Ecto neural progenitor cell (in vitro differentiated cells): Measurements from ENCODE around the gene SELENOS.

Experiments used
- DNase-seq: peaks from one replicate; pipeline ENCODE4 v3.0.0-alpha.2; 2018; ENCODE audit warnings: low spot score

The SELENOS gene

DNA sequence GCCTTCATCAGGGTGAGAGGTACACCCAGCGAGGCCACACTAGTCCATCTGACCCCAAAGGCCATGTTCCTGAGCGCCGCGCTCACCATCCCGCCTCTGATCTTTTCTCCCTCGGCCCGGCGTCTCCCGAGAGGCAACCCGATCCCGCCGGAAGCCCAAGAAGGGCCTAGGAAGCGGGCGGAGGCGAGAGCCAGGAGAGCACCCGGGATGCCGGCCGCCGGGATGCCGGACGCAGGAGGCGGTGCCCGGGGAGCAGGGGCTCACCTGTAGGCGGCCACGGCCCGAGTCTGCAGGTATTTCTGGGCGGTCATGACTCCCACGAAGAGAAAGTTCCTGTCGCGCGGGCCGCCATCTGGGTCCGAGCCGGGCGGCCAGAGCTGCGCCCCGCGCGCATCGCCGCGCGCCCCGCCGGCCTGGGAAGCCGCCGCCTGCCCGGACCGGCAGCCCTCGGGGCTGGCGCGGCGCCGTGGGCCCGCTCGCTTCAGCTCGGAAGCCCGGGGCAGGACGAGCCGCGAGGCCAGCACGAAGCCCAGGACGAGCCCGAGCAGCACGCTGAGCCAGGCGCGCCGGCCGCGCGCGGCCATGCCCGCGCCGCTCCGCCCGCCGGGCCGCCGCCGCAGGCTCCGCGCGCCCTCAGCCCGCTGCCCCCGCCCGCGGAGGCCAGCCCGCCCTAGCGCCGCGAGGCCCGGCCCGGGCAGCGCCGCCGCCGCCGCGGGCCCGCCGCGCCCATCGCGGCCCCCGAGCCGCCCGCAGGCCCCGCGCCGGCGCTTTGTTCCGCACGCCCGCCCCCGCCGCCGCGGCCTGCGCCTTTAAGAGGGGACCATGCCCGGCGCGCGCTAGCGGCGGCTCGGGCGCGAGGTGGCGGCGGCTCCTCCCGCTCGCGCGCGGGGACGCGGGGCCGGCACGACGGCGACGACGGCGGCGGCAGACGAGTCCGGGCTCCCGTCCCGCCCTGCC lies 26.1 kb downstream of the SELENOS start:
- peak; percentile 71 for DNase-seq

DNA sequence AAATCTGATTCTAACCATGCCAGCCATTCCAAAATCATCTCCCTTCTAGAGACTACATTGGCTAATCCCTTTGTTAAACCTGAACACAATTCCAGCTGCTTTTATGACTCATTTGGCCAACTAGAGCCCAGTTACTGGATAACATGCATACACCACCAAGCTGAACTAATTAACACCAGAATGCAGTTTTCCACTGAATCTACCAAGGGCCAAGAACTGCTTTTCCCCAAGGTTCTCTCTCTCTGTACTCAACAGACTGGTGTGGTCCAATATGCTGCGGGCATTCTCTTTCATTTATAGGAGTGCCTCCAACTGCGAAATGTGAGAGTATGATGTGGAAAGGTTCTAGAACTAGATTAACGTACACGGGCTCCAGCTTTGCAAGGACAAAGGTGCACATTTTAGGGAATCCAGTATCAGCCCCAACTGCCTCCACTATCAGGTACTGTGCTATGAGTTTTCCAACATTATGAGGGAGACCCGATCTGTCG lies 26.9 kb downstream of the SELENOS start:
- no peak for DNase-seq

DNA sequence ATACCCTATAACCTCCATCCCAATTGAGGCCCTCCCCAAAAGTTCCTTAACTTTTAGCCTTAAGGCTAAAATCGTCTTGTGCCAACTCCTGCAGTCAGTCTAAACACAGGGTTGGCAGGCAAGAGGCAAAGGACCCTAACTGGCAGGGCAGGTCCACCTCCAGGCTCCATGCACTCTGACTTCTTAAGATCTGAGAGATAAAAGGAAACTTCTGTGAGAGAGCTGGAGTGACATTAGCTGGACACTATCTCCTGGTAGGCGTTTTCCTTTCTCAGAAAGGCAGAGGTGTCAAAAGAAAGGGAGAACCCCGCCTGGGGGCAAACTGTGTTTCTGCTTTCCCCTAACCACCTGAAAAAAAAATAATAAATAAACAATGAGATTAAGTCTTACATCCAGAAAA lies 29.0 kb downstream of the SELENOS start:
- DNase-seq = no peak

DNA sequence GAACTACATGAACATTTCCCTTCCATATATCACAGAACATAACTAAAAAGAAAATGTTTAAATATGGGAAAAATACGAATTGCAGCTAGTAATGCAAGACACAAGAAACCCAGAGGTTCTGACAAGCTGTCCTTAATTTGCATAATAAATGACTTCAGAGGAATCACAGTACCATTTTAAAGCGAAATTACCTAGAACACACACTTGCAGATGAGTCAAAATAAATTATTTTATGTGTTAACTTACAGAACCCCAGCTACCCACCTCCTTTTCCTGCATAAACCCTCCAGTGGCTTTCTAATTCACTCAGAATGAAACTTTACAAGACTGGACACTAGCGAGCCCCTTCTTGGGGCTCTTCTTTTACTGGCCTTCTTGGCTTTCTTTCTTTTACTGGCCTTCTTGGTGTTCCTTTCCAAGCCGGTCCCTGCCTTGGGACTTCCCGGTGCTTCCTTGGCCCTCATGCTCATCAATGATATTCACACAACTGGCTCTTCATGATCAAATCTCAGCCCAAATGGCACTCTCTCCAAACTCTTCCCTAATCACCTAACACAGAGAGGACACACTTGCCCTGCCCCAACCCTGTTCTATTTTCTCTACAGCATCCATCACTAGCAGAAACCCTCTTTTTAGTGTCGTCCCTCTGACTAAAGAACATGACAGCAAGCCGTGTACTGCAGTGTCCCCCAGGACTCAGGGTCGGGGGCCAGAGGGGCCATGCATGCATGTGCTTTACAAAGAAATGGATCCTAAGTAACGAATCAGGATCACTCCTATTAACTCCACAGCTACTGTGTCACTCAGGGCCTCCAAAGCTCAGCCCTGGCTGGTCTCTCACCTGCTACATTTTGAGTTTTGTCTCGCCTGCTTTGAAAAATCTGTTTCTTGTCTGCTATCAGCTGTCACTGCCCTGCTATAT lies 30.2 kb downstream of the SELENOS start:
- DNase-seq = no peak

DNA sequence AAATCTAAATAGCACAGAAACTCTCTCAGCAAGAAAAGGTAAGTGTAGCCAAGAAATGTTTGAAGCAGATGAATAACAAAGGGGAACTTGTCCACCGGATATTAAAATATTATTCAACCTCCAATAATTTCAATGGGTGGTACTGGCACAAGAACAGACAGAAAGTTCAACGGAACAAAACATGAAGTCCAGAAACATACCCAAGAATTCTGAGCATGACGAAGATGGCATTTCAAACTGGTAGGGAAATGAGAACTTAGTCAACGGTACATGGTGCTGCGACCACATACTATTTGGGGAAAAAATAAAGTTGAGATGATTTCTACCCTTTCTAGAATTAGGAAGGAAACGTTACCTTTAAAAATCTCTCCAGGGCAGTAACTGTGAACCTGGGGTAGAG lies 30.9 kb downstream of the SELENOS start:
- DNase-seq = no peak

DNA sequence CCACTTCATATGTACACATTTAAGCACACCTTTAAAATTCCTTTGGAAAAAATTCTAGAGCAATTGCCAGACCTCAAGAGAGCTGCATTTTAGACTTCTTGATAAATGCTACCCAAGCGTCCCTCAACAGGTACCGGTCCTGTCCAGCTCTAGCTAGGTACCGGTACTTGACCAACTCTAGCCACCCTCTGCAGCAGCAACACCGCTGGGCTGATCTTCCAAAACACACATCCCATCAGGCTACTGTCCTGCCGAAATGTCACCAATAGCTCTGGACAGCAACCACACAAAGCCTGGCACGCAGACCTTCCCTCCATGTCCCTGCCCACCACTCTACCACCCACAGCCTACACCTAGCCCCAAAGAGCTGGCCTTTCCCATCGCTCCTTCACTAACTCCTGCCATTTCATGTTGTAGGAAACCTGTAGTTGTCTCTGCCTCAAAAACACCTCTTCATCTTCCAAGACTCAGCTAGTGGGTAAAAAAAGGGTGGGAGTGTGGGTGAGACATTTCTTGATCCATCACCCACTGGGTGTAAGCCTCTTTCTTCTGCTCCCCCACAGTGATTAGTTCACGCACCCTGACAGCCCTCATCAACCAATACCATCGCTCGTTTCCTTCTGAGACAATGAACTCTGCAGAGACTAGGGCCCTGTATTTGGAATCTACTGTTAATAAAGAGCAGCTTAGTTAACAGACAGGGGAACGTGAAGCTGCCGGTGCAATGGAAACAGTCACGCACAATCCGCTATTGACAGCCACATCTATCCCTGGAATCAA lies 32.2 kb downstream of the SELENOS start:
- no peak for DNase-seq

DNA sequence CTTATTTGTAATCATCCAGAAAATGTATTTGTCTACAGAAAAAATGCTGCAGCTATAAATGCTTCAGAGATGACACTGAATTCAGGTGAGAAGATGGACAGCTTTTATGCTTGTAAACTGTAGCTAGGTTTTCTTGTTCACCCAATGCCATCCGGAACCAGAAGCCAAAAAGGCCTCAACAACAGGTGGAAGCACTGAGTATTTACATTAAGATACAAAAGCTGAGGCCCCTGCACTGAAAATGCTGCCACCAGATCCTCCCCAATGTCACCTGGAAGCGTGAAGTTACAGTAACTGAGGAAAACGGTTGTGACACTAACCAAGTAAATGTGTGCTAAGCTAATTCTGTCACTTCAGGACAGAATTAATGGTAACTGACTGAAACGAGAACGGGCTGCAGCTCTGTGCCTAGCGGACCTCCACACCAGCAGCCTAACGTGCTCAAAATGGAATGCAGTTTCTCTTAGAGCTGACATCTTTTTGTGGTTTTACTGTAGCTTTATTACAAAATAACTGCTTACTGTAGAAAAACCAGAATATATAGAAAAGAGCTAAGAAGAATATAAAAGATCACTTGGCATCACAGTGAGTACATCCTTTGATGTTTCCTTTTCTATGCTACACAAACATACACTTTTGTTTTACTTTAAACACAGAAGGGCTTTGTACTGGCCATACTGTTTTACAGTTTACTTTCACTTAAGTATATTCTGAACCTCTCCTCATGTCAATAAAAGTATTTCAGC lies 33.1 kb downstream of the SELENOS start:
- no peak for DNase-seq

DNA sequence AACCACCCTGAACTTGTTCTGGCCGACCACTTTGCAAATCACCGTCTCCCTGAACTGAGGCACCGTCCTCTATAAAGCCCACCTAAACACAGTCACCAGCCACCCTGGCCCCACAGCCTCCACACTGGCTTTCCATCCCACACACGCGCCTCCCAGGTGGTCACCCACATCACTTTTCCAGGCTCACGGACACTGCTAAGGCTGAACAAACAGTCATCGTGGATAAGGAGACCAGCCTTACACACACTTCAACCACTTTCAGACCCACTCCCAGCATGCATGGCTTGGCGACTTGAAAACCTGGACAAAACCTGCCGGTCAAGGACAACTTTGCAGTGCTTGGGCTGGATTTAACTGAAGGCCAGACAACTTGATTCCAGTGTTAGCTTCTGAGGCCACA lies 33.9 kb downstream of the SELENOS start:
- DNase-seq = no peak

DNA sequence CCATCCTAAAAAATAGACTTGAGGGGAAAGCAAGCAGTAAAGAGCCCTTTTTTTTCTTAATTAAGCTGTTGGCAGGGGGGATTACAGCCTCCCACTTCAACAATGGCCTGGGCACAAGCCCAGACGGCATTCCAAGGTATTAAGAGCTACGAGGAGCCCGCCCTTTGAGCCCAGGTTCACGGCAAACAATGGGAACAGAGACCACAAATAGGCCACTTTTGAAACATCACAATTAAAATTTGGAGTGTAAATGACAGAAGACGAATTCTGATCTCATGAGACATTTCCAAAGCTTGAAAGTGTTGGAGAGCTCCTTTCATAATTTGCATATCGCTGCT lies 34.3 kb downstream of the SELENOS start:
- DNase-seq = no peak

DNA sequence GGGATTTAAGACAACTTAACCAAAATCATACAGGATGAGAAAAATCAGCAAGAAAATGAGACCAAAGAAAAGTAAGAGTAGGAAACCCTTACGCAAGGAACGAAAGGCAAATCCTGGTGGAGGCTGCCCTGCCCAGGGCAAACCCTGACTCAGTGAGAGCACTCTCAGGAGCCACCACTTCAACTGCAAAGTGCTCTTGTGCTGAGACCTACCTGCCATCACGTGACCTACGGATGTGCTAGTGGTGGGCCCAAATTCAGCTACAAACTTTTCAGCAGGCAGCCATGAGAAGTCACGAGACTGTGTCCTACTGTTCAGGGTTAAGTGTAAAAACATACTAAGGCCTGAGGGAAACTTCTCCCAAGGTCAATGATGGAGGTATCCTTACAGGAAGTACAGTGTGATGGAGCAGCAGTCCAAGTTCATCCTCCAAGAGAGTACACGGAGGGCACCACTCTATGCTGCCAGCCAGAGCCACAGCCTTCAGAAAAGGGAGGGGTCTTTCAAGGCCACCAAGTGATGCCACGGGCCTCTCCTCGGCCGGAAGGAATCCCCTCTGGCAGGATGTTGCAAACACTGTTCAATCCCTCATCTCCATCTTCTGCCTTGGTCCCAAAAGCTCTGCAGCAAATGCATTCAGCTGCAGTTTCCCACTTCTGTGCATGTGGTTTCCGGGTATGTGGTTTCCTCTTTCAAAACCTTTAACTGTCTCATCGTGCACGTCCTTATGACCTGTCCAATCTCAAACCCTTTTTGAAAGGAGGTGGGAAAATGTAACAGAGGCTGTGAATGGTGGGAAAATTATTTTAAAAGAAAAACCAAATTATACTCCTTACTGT lies 34.9 kb downstream of the SELENOS start:
- no peak for DNase-seq

DNA sequence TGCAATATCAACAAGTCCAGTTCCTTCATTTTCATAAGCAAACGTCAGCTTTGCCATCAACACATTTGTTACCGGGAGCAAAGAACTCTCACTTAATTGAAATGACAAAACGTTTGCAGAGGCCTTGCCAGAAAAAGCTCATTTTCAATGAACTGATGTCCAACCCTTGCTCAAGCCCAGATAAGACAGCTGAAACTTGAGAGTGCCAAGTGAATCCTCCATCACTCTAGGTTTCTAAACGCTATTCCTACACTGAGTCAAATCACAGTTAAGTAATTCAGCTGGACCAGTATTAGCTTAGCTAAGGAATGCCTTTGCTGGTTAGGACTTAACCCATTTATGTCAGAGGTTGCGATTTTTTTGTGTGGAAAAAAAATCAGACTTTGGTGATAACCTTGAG lies 36.9 kb downstream of the SELENOS start:
- no peak for DNase-seq

DNA sequence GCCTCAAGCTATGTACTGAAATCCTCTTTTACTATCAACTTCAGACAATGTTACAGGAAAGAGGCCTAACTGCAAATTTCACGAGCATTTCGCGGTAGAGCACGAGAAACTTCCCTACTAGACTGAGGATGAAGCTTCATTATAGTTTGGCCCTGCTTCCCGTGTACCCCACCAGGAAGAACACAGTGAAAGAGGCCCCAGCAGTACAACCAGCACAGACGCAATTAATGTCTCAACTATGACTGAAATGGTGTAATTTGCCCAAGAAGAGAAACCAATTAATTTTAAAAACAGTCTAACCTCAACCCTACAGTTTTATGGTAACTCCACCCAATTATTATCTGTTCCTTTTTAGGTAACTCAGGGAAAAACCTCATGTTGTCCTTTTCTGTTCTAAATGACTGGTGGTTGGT lies 37.6 kb downstream of the SELENOS start:
- DNase-seq = no peak

DNA sequence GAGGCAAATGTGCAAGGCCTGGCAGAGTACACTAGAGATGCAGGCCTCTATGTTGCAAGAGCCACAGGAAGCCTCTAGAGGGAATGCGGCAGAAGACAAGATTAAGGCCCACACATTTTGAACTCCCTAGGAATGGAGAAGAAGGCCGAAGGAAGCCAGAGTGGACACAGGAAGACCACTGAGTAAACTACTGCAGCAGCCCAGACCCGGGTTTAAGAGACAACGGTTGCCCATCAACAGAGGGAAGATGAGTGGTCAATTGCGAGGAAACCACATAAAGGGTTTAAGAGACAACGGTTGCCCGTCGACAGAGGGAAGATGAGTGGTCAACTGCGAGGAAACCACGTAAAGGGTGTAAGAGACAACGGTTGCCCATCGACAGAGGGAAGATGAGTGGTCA lies 40.0 kb downstream of the SELENOS start:
- no peak for DNase-seq

DNA sequence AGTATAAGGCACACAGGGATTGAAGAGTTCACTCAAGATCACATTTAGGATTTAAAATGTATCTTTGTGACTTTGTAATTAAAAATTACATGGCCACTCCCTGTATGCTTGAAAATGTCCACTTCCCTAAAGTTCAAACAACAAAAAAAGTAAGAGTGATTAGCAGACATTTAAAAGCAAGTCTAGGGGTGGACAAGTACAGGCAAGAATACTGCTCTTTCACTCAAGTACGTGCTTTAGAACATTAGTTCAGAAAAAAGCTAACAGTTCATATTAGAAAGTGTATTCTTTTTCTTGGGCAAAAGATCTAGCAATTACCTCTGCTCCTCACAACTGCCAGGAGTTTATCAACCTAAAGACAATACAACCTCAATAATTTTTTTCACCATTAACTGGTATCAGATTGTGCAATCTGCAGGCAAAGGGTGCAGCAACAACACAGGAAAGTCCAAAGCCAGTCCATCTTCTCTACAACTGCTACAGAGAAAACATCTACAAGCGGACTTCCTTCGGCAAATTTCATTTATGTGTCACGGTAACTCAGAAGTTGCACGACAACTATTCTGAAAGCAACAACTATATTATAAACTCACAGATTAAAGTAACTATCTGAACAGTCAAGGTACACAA lies 43.5 kb downstream of the SELENOS start:
- no peak for DNase-seq

DNA sequence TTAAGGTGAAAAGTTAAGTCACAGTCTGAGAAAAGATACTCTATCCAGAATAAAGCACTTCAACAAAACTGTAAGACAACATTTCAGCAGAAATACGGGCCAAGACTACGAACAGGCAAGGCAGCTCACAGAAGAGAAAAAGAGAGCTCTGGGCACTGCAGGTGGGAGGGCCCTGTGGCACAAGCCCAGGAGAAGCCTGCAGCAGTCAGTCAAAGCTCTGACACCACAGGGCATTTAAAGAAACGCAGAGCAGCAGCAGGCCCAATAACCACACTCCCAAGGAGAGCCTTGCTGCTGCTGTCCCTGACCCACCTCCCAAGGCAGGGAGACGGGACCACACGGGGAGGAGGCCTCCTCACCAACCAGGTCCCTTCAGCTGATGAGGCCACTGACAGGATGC lies 44.6 kb downstream of the SELENOS start:
- no peak for DNase-seq

DNA sequence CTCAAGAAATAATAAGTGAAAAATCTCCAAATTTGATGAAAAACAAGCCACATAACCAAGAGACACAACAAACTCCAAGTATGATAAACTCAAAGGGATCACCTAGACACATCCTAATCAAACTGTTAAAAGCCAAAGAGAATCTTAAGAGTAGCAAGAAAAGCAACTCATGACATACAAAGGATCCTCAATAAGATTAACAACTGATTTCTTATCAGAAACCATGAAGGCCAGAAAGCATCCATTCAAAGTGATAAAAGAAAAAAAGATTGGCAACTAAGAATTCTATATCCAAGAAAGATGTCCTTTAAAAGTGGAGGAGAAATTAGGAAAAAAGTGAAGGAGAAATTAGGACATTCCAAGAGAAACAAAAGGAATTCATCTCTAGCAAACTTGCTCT lies 49.0 kb downstream of the SELENOS start:
- no peak for DNase-seq

DNA sequence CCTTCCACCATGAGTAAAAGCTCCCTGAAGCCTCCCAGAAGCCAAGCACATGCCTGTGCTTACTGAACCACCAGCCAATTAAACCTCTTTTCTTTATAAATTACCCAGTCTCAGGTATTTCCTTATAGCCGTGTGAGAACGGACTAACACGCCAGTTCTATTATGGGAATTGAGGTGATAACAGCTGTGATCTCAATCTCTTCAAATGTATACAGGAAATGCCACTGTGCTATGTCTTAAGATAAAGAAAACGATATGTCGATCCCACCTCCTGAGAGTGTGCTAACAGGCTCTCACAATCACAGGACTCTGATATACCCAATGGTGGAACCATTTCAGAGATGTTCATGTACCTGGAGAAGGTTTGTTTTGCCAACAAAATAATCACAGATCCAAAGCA lies 51.6 kb downstream of the SELENOS start:
- no peak for DNase-seq
